HepG2 (cell line): ENCODE results near the gene MAPK13. TPM values are rescaled to one million over a fixed set of nuclear protein-coding genes. Genes with fewer than 3 reads are reported as not detected.

Source experiments
- ARHGAP35 ChIP-seq: sonication (generic); formaldehyde crosslinking; IDR thresholded peaks from 2 replicates; pipeline ENCODE4 v1.9.0; 2022; ENCODE audit warnings: mild to moderate bottlenecking, inconsistent platforms, moderate library complexity, missing genetic modification reagents, borderline replicate concordance
- DMAP1 ChIP-seq: IDR thresholded peaks from 2 replicates; pipeline ENCODE4 v1.6.1; 2016
- FOXA3 ChIP-seq: IDR thresholded peaks from 2 replicates; pipeline ENCODE4 v1.6.1; 2016; ENCODE audit warnings: missing genetic modification reagents, missing compliant biosample characterization
- HOXA9 ChIP-seq: sonication (generic); formaldehyde crosslinking; IDR thresholded peaks from 2 replicates; pipeline ENCODE4 v1.8.1; 2022; ENCODE audit warnings: missing genetic modification reagents, mild to moderate bottlenecking, moderate library complexity, borderline replicate concordance
- MAFK ChIP-seq, 2 experiments: IDR thresholded peaks in 1 of 2; conservative IDR thresholded peaks in 1 of 2; 2 replicates each; pipeline ENCODE4 v1.6.1; 2011; ENCODE audit warnings: improper control_type of control experiment in 2 of 2, low read length in 2 of 2
- MIER2 ChIP-seq: IDR thresholded peaks from 2 replicates; pipeline ENCODE4 v1.6.1; 2016; ENCODE audit warnings: missing biosample characterization, missing genetic modification reagents
- RFX1 ChIP-seq: fragments of 450-650 bp; IDR thresholded peaks from 2 replicates; pipeline ENCODE4 v1.6.1; 2017
- STAG1 ChIP-seq: sonication (generic); formaldehyde crosslinking; IDR thresholded peaks from 2 replicates; pipeline ENCODE4 v1.4.0; 2020; ENCODE audit warnings: missing genetic modification reagents
- ZNF382 ChIP-seq: sonication (generic); formaldehyde crosslinking; IDR thresholded peaks from 2 replicates; pipeline ENCODE4 v1.5.0; 2020; ENCODE audit warnings: missing genetic modification reagents, mild to moderate bottlenecking, borderline replicate concordance
- ZNF605 ChIP-seq: sonication (generic); formaldehyde crosslinking; IDR thresholded peaks from 2 replicates; pipeline ENCODE4 v1.8.0; 2022; ENCODE audit warnings: mild to moderate bottlenecking, missing genetic modification reagents
- ZNF790 ChIP-seq: sonication (generic); formaldehyde crosslinking; IDR thresholded peaks from 2 replicates; pipeline ENCODE4 v1.8.0; 2022; ENCODE audit warnings: missing genetic modification reagents, mild to moderate bottlenecking, borderline replicate concordance
- polyA plus RNA-seq, 8 experiments: library from polyadenylated mRNA; depleted of rRNA in 3 of 8; stranded (reverse) in 7 of 8; unstranded in 1 of 8; fragments of >200 nt; fragmentation: Illumina TruSeq in 4 of 8; extraction: Trizol in 4 of 8; gene quantifications; 2 replicates each; pipeline versions ENCODE4 v1.2.1 to v1.2.3, GENCODE V29; 2011 to 2016; ENCODE audit warnings: low read depth in 4 of 8, missing spikeins in 1 of 8, mixed read lengths in 1 of 8; ENCODE audit not compliant: insufficient read depth in 1 of 8
- total RNA-seq, 5 experiments: library from RNA; depleted of rRNA; stranded (reverse); fragments of >200 nt; fragmentation: Illumina TruSeq; extraction: Trizol; gene quantifications; 2 replicates each; pipeline ENCODE4 v1.2.3, GENCODE V29; 2016; ENCODE audit warnings: low read depth in 1 of 5
- TF ChIP-seq, protein P1 (sequence below): fragments of 450-650 bp; IDR thresholded peaks from 2 replicates; pipeline ENCODE4 v1.6.1; 2017; ENCODE audit warnings: mild to moderate bottlenecking
- TF ChIP-seq, protein P2 (sequence below): conservative IDR thresholded peaks from 2 replicates; pipeline ENCODE4 v1.6.1; 2018; ENCODE audit warnings: missing genetic modification reagents
- TF ChIP-seq, protein P3 (sequence below), 2 experiments: fragments of 450-650 bp in 1 of 2; sonication (generic) in 1 of 2; formaldehyde crosslinking in 1 of 2; IDR thresholded peaks; 2 replicates each; pipeline versions ENCODE4 v1.6.1 to v1.8.0; 2016 to 2022; ENCODE audit warnings: antibody characterized with exemption in 1 of 2, mild to moderate bottlenecking in 1 of 2, missing genetic modification reagents in 1 of 2
- TF ChIP-seq, protein P4 (sequence below): sonication (generic); formaldehyde crosslinking; IDR thresholded peaks from 2 replicates; pipeline ENCODE4 v1.5.0; 2020; ENCODE audit warnings: missing genetic modification reagents

The MAPK13 gene
- total and polyA plus RNA-seq, 2 of the 13 experiments (the other 11 are each of a cell fraction or from before 2014, with no cell fraction given) = 12.7 to 43.4 TPM

DNA sequence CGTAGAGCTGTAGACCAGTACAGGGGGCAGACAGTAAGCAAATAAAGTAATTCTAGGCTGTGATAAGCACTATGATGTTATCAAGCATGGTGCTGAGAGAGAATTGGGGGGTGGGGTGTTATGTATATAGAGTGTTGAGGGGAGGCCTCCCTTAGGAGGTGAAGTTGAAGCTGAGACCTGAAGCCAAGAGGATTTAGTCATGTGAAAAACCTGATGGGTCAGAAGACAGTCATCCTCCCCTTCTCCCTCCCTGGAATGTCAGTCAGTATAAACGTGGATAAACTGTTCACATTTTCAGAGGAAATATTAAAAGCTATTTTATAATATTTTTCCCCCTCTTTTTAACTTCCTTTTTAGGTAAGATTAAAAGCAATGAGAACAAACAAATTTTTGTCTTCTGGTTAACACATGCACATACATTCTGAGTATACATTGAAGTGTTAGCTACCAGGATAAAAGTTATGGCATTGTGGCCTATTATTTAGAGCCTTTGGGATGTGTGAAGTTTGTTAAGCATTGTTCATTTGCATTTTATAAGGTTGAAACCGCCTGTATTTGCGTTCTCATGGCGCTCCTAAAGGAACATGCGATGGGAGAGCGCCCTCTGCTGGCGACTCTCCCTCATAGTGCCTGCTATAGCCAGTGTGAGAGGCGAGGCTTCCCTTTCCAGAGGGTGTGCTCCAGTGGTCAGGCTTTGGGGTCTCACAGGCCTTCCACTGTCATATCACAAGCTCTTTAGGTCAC, 35.4 kb upstream of the MAPK13 start (continued):
- TF ChIP-seq, protein P1, sequence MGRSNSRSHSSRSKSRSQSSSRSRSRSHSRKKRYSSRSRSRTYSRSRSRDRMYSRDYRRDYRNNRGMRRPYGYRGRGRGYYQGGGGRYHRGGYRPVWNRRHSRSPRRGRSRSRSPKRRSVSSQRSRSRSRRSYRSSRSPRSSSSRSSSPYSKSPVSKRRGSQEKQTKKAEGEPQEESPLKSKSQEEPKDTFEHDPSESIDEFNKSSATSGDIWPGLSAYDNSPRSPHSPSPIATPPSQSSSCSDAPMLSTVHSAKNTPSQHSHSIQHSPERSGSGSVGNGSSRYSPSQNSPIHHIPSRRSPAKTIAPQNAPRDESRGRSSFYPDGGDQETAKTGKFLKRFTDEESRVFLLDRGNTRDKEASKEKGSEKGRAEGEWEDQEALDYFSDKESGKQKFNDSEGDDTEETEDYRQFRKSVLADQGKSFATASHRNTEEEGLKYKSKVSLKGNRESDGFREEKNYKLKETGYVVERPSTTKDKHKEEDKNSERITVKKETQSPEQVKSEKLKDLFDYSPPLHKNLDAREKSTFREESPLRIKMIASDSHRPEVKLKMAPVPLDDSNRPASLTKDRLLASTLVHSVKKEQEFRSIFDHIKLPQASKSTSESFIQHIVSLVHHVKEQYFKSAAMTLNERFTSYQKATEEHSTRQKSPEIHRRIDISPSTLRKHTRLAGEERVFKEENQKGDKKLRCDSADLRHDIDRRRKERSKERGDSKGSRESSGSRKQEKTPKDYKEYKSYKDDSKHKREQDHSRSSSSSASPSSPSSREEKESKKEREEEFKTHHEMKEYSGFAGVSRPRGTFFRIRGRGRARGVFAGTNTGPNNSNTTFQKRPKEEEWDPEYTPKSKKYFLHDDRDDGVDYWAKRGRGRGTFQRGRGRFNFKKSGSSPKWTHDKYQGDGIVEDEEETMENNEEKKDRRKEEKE = no peak
- TF ChIP-seq, protein P2, sequence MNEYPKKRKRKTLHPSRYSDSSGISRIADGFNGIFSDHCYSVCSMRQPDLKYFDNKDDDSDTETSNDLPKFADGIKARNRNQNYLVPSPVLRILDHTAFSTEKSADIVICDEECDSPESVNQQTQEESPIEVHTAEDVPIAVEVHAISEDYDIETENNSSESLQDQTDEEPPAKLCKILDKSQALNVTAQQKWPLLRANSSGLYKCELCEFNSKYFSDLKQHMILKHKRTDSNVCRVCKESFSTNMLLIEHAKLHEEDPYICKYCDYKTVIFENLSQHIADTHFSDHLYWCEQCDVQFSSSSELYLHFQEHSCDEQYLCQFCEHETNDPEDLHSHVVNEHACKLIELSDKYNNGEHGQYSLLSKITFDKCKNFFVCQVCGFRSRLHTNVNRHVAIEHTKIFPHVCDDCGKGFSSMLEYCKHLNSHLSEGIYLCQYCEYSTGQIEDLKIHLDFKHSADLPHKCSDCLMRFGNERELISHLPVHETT (CRISPR knock-in tag) = no peak
- TF ChIP-seq RFX1 (no peak), DMAP1 (CRISPR knock-in tag) (no peak), ZNF382 (no peak), HOXA9 (CRISPR knock-in tag) (no peak), ZNF790 (no peak), FOXA3 (CRISPR knock-in tag) (peak; percentile 14; the same call in 1 of the 2 replicates), MAFK (conservative IDR thresholded peaks at IDR 0.05 in 1 of 2, IDR thresholded peaks at IDR 0.05 in 1 of 2; ENCODE audit: low read length in 2 of 2) (no peak), ARHGAP35 (CRISPR knock-in tag) (no peak), STAG1 (CRISPR knock-in tag) (peak; percentile 97), MIER2 (CRISPR knock-in tag) (no peak), ZNF605 (CRISPR knock-in tag) (peak; percentile 78)
- TF ChIP-seq, protein P3, sequence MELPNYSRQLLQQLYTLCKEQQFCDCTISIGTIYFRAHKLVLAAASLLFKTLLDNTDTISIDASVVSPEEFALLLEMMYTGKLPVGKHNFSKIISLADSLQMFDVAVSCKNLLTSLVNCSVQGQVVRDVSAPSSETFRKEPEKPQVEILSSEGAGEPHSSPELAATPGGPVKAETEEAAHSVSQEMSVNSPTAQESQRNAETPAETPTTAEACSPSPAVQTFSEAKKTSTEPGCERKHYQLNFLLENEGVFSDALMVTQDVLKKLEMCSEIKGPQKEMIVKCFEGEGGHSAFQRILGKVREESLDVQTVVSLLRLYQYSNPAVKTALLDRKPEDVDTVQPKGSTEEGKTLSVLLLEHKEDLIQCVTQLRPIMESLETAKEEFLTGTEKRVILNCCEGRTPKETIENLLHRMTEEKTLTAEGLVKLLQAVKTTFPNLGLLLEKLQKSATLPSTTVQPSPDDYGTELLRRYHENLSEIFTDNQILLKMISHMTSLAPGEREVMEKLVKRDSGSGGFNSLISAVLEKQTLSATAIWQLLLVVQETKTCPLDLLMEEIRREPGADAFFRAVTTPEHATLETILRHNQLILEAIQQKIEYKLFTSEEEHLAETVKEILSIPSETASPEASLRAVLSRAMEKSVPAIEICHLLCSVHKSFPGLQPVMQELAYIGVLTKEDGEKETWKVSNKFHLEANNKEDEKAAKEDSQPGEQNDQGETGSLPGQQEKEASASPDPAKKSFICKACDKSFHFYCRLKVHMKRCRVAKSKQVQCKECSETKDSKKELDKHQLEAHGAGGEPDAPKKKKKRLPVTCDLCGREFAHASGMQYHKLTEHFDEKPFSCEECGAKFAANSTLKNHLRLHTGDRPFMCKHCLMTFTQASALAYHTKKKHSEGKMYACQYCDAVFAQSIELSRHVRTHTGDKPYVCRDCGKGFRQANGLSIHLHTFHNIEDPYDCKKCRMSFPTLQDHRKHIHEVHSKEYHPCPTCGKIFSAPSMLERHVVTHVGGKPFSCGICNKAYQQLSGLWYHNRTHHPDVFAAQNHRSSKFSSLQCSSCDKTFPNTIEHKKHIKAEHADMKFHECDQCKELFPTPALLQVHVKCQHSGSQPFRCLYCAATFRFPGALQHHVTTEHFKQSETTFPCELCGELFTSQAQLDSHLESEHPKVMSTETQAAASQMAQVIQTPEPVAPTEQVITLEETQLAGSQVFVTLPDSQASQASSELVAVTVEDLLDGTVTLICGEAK (IDR thresholded peaks at IDR 0.05) = no peak
- TF ChIP-seq, protein P3 (CRISPR knock-in tag; IDR thresholded peaks at IDR 0.05) = no peak
- TF ChIP-seq, protein P4, sequence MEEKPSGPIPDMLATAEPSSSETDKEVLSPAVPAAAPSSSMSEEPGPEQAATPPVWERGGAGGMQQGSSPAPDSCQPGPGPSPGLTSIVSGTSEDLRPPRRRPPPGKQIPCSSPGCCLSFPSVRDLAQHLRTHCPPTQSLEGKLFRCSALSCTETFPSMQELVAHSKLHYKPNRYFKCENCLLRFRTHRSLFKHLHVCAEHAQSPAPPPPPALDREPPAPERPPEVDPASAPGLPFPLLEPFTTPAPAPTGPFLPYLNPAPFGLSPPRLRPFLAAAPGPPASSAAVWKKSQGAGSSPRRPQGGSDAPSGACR (CRISPR knock-in tag) = no peak
